Body of pancreas (tissue), 4 donors: ENCODE measurements around the gene LRRC53. TPM values are rescaled to one million over a fixed set of nuclear protein-coding genes. Genes with fewer than 3 reads are reported as not detected.
A peak's percentile ranks its signal among the peaks of the same experiment; 100 is the strongest.

ENCODE experiments used
- ATAC-seq: fragments of 150-250 bp; one replicate; pipeline ENCODE4 v1.9.1; 2016
- DNase-seq, 4 donors: peaks; one replicate each; pipeline ENCODE4 v3.0.0-alpha.2; 2019
- H3K27ac ChIP-seq, 4 donors: fragments of 200-600 bp; sonication (generic); 1 replicate in 3 of 4; 2 replicates in 1 of 4; pipeline versions ENCODE4 v1.5.1 to v1.6.1; 2016 to 2019; ENCODE audit warnings: mild to moderate bottlenecking in 1 of 4, mixed read lengths in 1 of 4, moderate library complexity in 1 of 4
- H3K27me3 ChIP-seq, 2 donors: fragments of 200-600 bp; sonication (generic); one replicate each; pipeline ENCODE4 v1.6.0; 2016; ENCODE audit warnings: mild to moderate bottlenecking in 1 of 2
- H3K36me3 ChIP-seq, 2 donors: fragments of 200-600 bp; sonication (generic); replicated peaks in 1 of 2; 2 replicates each; pipeline ENCODE4 v1.5.1; 2016; ENCODE audit warnings: low read depth in 2 of 2; ENCODE audit not compliant: insufficient read depth in 1 of 2
- H3K4me1 ChIP-seq: fragments of 200-600 bp; sonication (generic); one replicate; pipeline ENCODE4 v1.6.0; 2016
- H3K4me3 ChIP-seq, 2 donors: fragments of 200-600 bp; sonication (generic); 1 replicate in 1 of 2; 2 replicates in 1 of 2; pipeline ENCODE4 v1.5.1; 2016 to 2019
- H3K9me3 ChIP-seq, 3 donors: fragments of 200-600 bp; sonication (generic); 1 replicate in 2 of 3; 2 replicates in 1 of 3; pipeline ENCODE4 v1.5.1; 2016
- CTCF ChIP-seq, 7 experiments: fragments of 450-650 bp in 4 of 7; fragments of 200-600 bp in 3 of 7; sonication (generic) in 3 of 7; IDR thresholded peaks; one replicate each; pipeline ENCODE4 v1.5.1; 2016 to 2019; ENCODE audit warnings: antibody characterized with exemption in 7 of 7
- POLR2A ChIP-seq, 3 donors: fragments of 450-650 bp; IDR thresholded peaks; one replicate each; pipeline ENCODE4 v1.6.1; 2016; ENCODE audit warnings: antibody characterized with exemption in 3 of 3, mild to moderate bottlenecking in 2 of 3
- WGBS, 2 donors: methylation state at CpG; one replicate each; pipeline ENCODE4 v1.1.5; 2017; 5-methylcytosine and 5-hydroxymethylcytosine counted together
- intact Hi-C: fragments of 100-400 bp; cut with DNase I; formaldehyde crosslinking; loops from one replicate; pipeline ENCODE4 v1.15.1; 2023
- total RNA-seq, 2 donors: library from RNA; depleted of rRNA; stranded (reverse); fragments of >200 nt; gene quantifications; one replicate each; pipeline ENCODE4 v1.1.0, GENCODE V29; 2016

Gene LRRC53
- total RNA-seq, 2 donors from 2014 or later: not detected

- intact Hi-C loops: no loop called here
- DNase-seq (no peak), ATAC-seq (no peak)
- Histone ChIP-seq H3K4me1 (no peaks in the 10 kb centered on the region), H3K9me3 (no peaks in the 10 kb centered on the region), H3K4me3 (no peak overlapping the region), H3K27me3 (no peaks in the 10 kb centered on the region), H3K27ac (no peak overlapping the region), H3K36me3 (no peaks in the 10 kb centered on the region)
- 89 to 94% methylated on average over 17 to 22 of the region's 24 CpGs for WGBS, 2 donors
- TF ChIP-seq CTCF (IDR thresholded peaks at IDR 0.05): no peak
- TF ChIP-seq POLR2A (IDR thresholded peaks at IDR 0.05): no peak
These were observed 47.2 kb downstream of the LRRC53 start for GRCh38 chr1:74465193-74465681.

- H3K27ac ChIP-seq: no peak overlapping the region
- H3K4me3 ChIP-seq: no peak overlapping the region
- H3K9me3 ChIP-seq: no peaks in the 10 kb centered on the region
- H3K36me3 ChIP-seq: no peaks in the 10 kb centered on the region
- no peaks in the 10 kb centered on the region for H3K4me1 ChIP-seq
- no peak for ATAC-seq
- intact Hi-C loops: no loop called here
- no peak for DNase-seq
- H3K27me3 ChIP-seq: no peaks in the 10 kb centered on the region
- TF ChIP-seq CTCF (IDR thresholded peaks at IDR 0.05) (no peak), POLR2A (IDR thresholded peaks at IDR 0.05) (no peak)
- WGBS, 2 donors: 60 to 61% methylated on average over 6 of the region's 6 CpGs
These were observed 48.4 kb downstream of the LRRC53 start for GRCh38 chr1:74464037-74464436.

DNA sequence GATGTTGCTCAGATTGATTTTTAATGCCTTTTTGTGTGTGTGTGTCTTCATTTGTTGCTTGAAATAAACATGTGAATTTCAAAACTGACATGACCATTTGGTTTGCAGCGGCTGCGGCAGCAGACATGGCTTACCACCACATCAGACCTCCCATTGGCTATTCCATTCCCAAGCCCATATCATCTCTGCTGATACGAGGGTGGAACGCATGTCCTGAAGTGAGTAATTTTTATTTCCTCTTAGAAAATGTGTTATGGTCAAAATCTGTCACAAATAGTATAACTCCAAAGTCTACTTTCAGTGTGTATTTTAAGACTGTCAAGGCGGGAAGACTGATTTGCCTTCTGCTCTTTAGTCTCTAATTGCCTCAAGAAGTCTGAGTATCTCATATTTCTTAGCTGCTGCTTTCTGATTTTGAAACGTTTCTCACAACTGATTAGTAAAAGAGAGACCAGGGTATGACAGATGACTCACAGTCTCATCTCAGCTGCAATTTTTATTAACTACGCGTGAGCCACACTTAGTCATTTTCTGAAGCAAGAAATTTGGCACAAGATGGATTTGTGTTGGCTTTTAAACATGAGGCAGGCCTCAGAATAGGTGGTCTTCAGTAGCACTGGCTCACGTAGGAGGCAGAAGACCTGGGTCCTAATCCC is 49.0 kb downstream of the LRRC53 start:
- Histone ChIP-seq H3K27me3 (no peaks in the 10 kb centered on the region), H3K27ac (no peak overlapping the region), H3K9me3 (no peaks in the 10 kb centered on the region), H3K4me3 (no peak overlapping the region), H3K4me1 (no peaks in the 10 kb centered on the region), H3K36me3 (no peaks in the 10 kb centered on the region)
- TF ChIP-seq POLR2A (IDR thresholded peaks at IDR 0.05) (no peak), CTCF (IDR thresholded peaks at IDR 0.05) (no peak)
- WGBS, 2 donors: 62 to 68% methylated on average over 9 of the region's 9 CpGs
- intact Hi-C loops: no loop called here
- DNase-seq (no peak), ATAC-seq (peak; percentile 12)

GRCh38 chr1:74457253-74457652 is 55.2 kb downstream of the LRRC53 start:
- Histone ChIP-seq H3K4me1 (no peaks in the 10 kb centered on the region), H3K27me3 (no peaks in the 10 kb centered on the region), H3K9me3 (no peaks in the 10 kb centered on the region), H3K36me3 (no peaks in the 10 kb centered on the region), H3K4me3 (no peak overlapping the region), H3K27ac (no peak overlapping the region)
- ATAC-seq: no peak
- no peak for DNase-seq
- intact Hi-C loops: no loop called here
- TF ChIP-seq CTCF (IDR thresholded peaks at IDR 0.05) (no peak), POLR2A (IDR thresholded peaks at IDR 0.05) (no peak)
- 65 to 72% methylated on average over 2 of the region's 2 CpGs for WGBS, 2 donors

GRCh38 chr1:74455390-74455789 is 57.0 kb downstream of the LRRC53 start:
- no peak for TF ChIP-seq POLR2A (IDR thresholded peaks at IDR 0.05)
- no peak for TF ChIP-seq CTCF (IDR thresholded peaks at IDR 0.05)
- Histone ChIP-seq H3K4me1 (no peaks in the 10 kb centered on the region), H3K27me3 (no peaks in the 10 kb centered on the region), H3K36me3 (no peaks in the 10 kb centered on the region), H3K4me3 (no peak overlapping the region), H3K27ac (no peak overlapping the region), H3K9me3 (no peaks in the 10 kb centered on the region)
- DNase-seq: no peak
- intact Hi-C loops: no loop called here
- ATAC-seq: no peak
